ENCODE data around the gene ZNF608. TPM values are rescaled to one million over a fixed set of nuclear protein-coding genes. Genes with fewer than 3 reads are reported as not detected.

The ZNF608 gene
- total RNA-seq, 4 donors from 2014 or later, result 26.6 to 33.4 (median 29.5) TPM

DNA sequence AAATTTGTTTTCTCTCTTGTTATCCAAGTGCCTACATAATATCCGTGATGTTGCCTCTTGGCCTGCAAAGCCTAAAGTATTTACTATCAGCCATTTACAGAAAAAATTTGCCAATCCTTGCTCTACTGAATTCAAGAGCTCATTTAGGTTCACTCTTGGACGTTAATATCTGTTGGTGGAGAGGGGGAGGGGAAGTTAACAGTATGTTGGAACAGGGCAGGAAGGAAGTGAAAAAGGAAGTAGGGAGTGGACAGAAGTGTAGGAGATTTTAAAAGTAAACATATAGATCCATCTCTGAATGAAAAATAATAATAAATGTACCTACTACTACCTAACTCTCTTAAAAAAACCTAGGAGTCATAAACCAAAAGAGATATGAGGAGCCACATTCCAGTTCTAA, 32.8 kb downstream of the ZNF608 start:
- WGBS, result 70% methylated on average over 2 of the region's 2 CpGs
- TF ChIP-seq POLR2A (IDR thresholded peaks at IDR 0.05; ENCODE audit: low read depth), result no peak
- no peak for TF ChIP-seq POLR2AphosphoS5 (IDR thresholded peaks at IDR 0.05)
- TF ChIP-seq, protein P1, sequence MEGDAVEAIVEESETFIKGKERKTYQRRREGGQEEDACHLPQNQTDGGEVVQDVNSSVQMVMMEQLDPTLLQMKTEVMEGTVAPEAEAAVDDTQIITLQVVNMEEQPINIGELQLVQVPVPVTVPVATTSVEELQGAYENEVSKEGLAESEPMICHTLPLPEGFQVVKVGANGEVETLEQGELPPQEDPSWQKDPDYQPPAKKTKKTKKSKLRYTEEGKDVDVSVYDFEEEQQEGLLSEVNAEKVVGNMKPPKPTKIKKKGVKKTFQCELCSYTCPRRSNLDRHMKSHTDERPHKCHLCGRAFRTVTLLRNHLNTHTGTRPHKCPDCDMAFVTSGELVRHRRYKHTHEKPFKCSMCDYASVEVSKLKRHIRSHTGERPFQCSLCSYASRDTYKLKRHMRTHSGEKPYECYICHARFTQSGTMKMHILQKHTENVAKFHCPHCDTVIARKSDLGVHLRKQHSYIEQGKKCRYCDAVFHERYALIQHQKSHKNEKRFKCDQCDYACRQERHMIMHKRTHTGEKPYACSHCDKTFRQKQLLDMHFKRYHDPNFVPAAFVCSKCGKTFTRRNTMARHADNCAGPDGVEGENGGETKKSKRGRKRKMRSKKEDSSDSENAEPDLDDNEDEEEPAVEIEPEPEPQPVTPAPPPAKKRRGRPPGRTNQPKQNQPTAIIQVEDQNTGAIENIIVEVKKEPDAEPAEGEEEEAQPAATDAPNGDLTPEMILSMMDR (IDR thresholded peaks at IDR 0.05), result no peak
- no peak for TF ChIP-seq EP300 (IDR thresholded peaks at IDR 0.05)
- Histone ChIP-seq H3K9me3 (no peaks in the 10 kb centered on the region), H3K27me3 (no peaks in the 10 kb centered on the region), H3K4me3 (no peak overlapping the region), H3K27ac (replicated peaks in 1 of 4) (no peak overlapping the region), H3K36me3 (no peaks in the 10 kb centered on the region), H3K4me1 (peaks cover 27 to 64% (median 52%) of the 10 kb centered on the region in 4 donors)
- no peak for DNase-seq (ENCODE audit: extremely low spot score)
- intact Hi-C loops (cut with DNase I), result no loop called here

- TF ChIP-seq EP300 (IDR thresholded peaks at IDR 0.05) (no peak), POLR2AphosphoS5 (IDR thresholded peaks at IDR 0.05) (no peak), POLR2A (IDR thresholded peaks at IDR 0.05; ENCODE audit: low read depth) (no peak)
- TF ChIP-seq, protein P1 (IDR thresholded peaks at IDR 0.05), result no peak
- Histone ChIP-seq H3K27me3 (no peaks in the 10 kb centered on the region), H3K36me3 (no peaks in the 10 kb centered on the region), H3K27ac (replicated peaks in 1 of 4) (no peak overlapping the region), H3K4me1 (peaks cover 33 to 64% (median 52%) of the 10 kb centered on the region in 4 donors), H3K9me3 (no peaks in the 10 kb centered on the region), H3K4me3 (no peak overlapping the region)
- no peak for DNase-seq (ENCODE audit: extremely low spot score)
- 88% methylated on average over 2 of the region's 2 CpGs for WGBS
- intact Hi-C loops (cut with DNase I), result no loop called here
Measured at GRCh38 chr5:124712731-124713305, 33.6 kb downstream of the ZNF608 start.

- H3K4me3 ChIP-seq, result no peak overlapping the region
- TF ChIP-seq EP300 (IDR thresholded peaks at IDR 0.05), result no peak
- no peak for TF ChIP-seq POLR2AphosphoS5 (IDR thresholded peaks at IDR 0.05)
- no peak for TF ChIP-seq POLR2A (IDR thresholded peaks at IDR 0.05; ENCODE audit: low read depth)
- TF ChIP-seq, protein P1 (IDR thresholded peaks at IDR 0.05), result no peak
- H3K27me3 ChIP-seq, result no peaks in the 10 kb centered on the region
- 58% methylated on average over 3 of the region's 3 CpGs for WGBS
- H3K4me1 ChIP-seq, result peaks cover 61 to 99% (median 79%) of the 10 kb centered on the region in 4 donors
- H3K27ac ChIP-seq (replicated peaks in 1 of 4), result peak overlapping the region in 2 of 4 donors; percentile 62 to 67
- intact Hi-C loops (cut with DNase I), result no loop called here
- H3K36me3 ChIP-seq, result no peaks in the 10 kb centered on the region
- H3K9me3 ChIP-seq, result no peaks in the 10 kb centered on the region
- no peak for DNase-seq (ENCODE audit: extremely low spot score)
Measured at GRCh38 chr5:124708086-124708485, 38.4 kb downstream of the ZNF608 start.

GRCh38 chr5:124707520-124707919, 38.9 kb downstream of the ZNF608 start:
- H3K9me3 ChIP-seq, result no peaks in the 10 kb centered on the region
- no peak for DNase-seq (ENCODE audit: extremely low spot score)
- peak overlapping the region; percentile 57 to 67 (median 62) for H3K27ac ChIP-seq (replicated peaks in 1 of 4)
- no peaks in the 10 kb centered on the region for H3K36me3 ChIP-seq
- 45% methylated on average over 6 of the region's 6 CpGs for WGBS
- TF ChIP-seq EP300 (IDR thresholded peaks at IDR 0.05), result no peak
- no peak for TF ChIP-seq POLR2AphosphoS5 (IDR thresholded peaks at IDR 0.05)
- H3K27me3 ChIP-seq, result no peaks in the 10 kb centered on the region
- peak overlapping the region in 2 of 4 donors; percentile 25 to 33 for H3K4me3 ChIP-seq
- intact Hi-C loops (cut with DNase I), result no loop called here
- H3K4me1 ChIP-seq, result peaks cover 66 to 99% (median 80%) of the 10 kb centered on the region in 4 donors

- Histone ChIP-seq H3K27me3 (no peaks in the 10 kb centered on the region), H3K4me3 (peak overlapping the region; percentile 12 to 37 (median 29)), H3K36me3 (no peaks in the 10 kb centered on the region), H3K27ac (replicated peaks in 1 of 4) (peak overlapping the region; percentile 57 to 67 (median 62)), H3K4me1 (peaks cover 70 to 100% (median 81%) of the 10 kb centered on the region in 4 donors), H3K9me3 (no peaks in the 10 kb centered on the region)
- WGBS, result 25% methylated on average over 12 of the region's 13 CpGs
- intact Hi-C loops (cut with DNase I), result no loop called here
- TF ChIP-seq POLR2AphosphoS5 (IDR thresholded peaks at IDR 0.05) (no peak), EP300 (IDR thresholded peaks at IDR 0.05) (no peak), POLR2A (IDR thresholded peaks at IDR 0.05; ENCODE audit: low read depth) (no peak)
- TF ChIP-seq, protein P1 (IDR thresholded peaks at IDR 0.05), result no peak
- no peak for DNase-seq (ENCODE audit: extremely low spot score)
Measured at GRCh38 chr5:124706729-124707361, 39.6 kb downstream of the ZNF608 start.
